Measurements from ENCODE around the gene ARMC5. TPM values are rescaled to one million over a fixed set of nuclear protein-coding genes. Genes with fewer than 3 reads are reported as not detected.

ARMC5 gene
- total RNA-seq, 1 experiment from 2014 or later: 11.3 TPM

- no peak overlapping the region for H3K4me3 Mint-ChIP-seq
- H3K36me3 Mint-ChIP-seq: peaks cover under 1% of the 10 kb centered on the region; the same call in 1 of the 2 replicates
- POLR2A ChIA-PET: no interaction called here
- CTCF ChIA-PET: no interaction called here
- ATAC-seq: no peak
- TF ChIP-seq GABPB1 (CRISPR knock-in tag; IDR thresholded peaks at IDR 0.05) (no peak), E2F4 (CRISPR knock-in tag; IDR thresholded peaks at IDR 0.05; ENCODE audit: borderline replicate concordance, low read depth) (no peak), MYBL2 (CRISPR knock-in tag; IDR thresholded peaks at IDR 0.05) (no peak), ATF2 (CRISPR knock-in tag; IDR thresholded peaks at IDR 0.05; ENCODE audit: borderline replicate concordance, low read depth) (no peak), FOXP4 (CRISPR knock-in tag; IDR thresholded peaks at IDR 0.05) (no peak), E2F5 (CRISPR knock-in tag; IDR thresholded peaks at IDR 0.05) (no peak), ERG (CRISPR knock-in tag; IDR thresholded peaks at IDR 0.05) (no peak), JUN (CRISPR knock-in tag; IDR thresholded peaks at IDR 0.05) (no peak), NR1H2 (CRISPR knock-in tag; IDR thresholded peaks at IDR 0.05) (no peak), KAT7 (CRISPR knock-in tag; IDR thresholded peaks at IDR 0.05; ENCODE audit: borderline replicate concordance) (no peak), ATF1 (CRISPR knock-in tag; IDR thresholded peaks at IDR 0.05) (no peak), SMAD4 (CRISPR knock-in tag; IDR thresholded peaks at IDR 0.05) (no peak), TCF7 (CRISPR knock-in tag; IDR thresholded peaks at IDR 0.05; ENCODE audit: low read depth) (no peak)
- DNase-seq (ENCODE audit: low spot score): no peak
- H3K27me3 Mint-ChIP-seq (ENCODE audit: low read depth): no peaks in the 10 kb centered on the region
- peaks cover 39% of the 10 kb centered on the region for H3K4me1 Mint-ChIP-seq
- no peak overlapping the region for H3K27ac Mint-ChIP-seq
- no peaks in the 10 kb centered on the region for H3K9me3 Mint-ChIP-seq
Measured at GRCh38 chr16:31505483-31505882, 46.2 kb downstream of the ARMC5 start.

- ChIA-PET CTCF (interaction anchor here (0.6 to 1.7 kb wide), 7 partner anchors 19 to 387 kb away, joined by 3 to 9 read pairs (median 4); no protein-coding TSS in a partner anchor), POLR2A (interaction anchor here (1.0 kb wide), 2 partner anchors 15 to 206 kb away, joined by 3 to 7 read pairs; a partner anchor contains a TSS)
- Mint-ChIP-seq H3K36me3 (no peaks in the 10 kb centered on the region), H3K27me3 (ENCODE audit: low read depth) (peaks cover 2% of the 10 kb centered on the region), H3K4me1 (peaks cover 21% of the 10 kb centered on the region), H3K27ac (peak overlapping the region; percentile 58), H3K4me3 (peak overlapping the region; percentile 92), H3K9me3 (0 out of 2 replicates have a peak, but pooled peaks cover under 1% of the 10 kb centered on the region)
- no peak; the same call in 1 of the 2 replicates for ATAC-seq
- no peak for DNase-seq (ENCODE audit: low spot score)
- no peak for TF ChIP-seq ZNF219 (CRISPR knock-in tag; IDR thresholded peaks at IDR 0.05; ENCODE audit: borderline replicate concordance)
- TF ChIP-seq ZNF263 (CRISPR knock-in tag; IDR thresholded peaks at IDR 0.05; ENCODE audit: low read depth): no peak
- no peak for TF ChIP-seq AR (CRISPR knock-in tag; IDR thresholded peaks at IDR 0.05)
- TF ChIP-seq SOX15 (CRISPR knock-in tag; IDR thresholded peaks at IDR 0.05): no peak
- no peak for TF ChIP-seq CREB1 (CRISPR knock-in tag; IDR thresholded peaks at IDR 0.05)
- no peak for TF ChIP-seq MAX (CRISPR knock-in tag; IDR thresholded peaks at IDR 0.05)
- no peak for TF ChIP-seq USF2 (CRISPR knock-in tag; IDR thresholded peaks at IDR 0.05)
- no peak for TF ChIP-seq ZSCAN18 (CRISPR knock-in tag; IDR thresholded peaks at IDR 0.05)
- no peak for TF ChIP-seq MLX (CRISPR knock-in tag; IDR thresholded peaks at IDR 0.05)
- TF ChIP-seq CBFB (CRISPR knock-in tag; IDR thresholded peaks at IDR 0.05; ENCODE audit: low read depth): no peak
Measured at GRCh38 chr16:31507617-31507928, 48.3 kb downstream of the ARMC5 start.
